ENCODE measurements around the gene MRPL16. TPM values are rescaled to one million over a fixed set of nuclear protein-coding genes. Genes with fewer than 3 reads are reported as not detected.

The MRPL16 gene
- total RNA-seq, 2 donors from 2014 or later, result 52.8 to 58.4 TPM

DNA sequence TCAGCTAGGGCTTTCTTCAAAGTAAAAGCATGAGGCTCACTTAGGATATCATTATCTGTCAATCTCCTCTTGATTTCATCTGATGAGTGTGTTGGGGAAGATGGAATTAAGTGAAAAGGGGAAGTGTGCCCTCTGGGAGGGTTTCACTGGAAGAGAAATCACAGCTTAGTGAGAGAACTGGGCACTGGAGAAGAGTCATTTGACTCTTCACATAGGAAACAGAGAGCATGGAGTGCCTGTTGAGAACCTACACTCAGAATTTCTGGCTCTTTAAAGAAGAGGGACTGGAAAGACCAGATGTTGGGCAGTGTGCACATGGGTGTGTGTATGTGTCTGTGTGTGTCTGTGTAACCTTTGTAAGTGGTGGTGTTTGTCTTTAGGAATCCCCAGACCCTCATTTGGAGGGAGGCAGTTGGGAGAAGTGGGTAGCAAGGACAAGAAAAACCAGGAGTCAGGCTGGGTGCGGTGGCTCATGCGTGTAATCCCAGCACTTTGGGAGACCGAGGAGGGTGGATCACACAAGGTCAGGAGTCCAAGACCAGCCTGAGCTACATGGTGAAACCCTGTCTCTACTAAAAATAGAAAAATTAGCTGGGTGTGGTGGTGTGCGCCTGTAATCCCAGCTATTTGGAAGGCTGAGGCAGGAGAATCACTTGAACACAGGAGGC is 45.4 kb downstream of the MRPL16 start:
- 90 to 100% methylated on average over 1 to 4 of the region's 4 CpGs for WGBS, 2 experiments (ENCODE audit: insufficient coverage in 1 of 2, insufficient read length in 1 of 2)
- no peak overlapping the region for H3K27ac Mint-ChIP-seq
- Histone ChIP-seq H3K27me3 (ENCODE audit: control insufficient read depth, insufficient read depth, low read length, poor library complexity, severe bottlenecking) (no peaks in the 10 kb centered on the region), H3K4me3 (ENCODE audit: low read length) (no peak overlapping the region), H3K27ac (ENCODE audit: low read depth, low read length) (no peak overlapping the region), H3K9ac (ENCODE audit: extremely low read depth, low read length, poor library complexity, severe bottlenecking) (no peak overlapping the region), H3K9me3 (ENCODE audit: control insufficient read depth, low read length) (no peaks in the 10 kb centered on the region), H3K36me3 (ENCODE audit: control insufficient read depth, insufficient read depth, low read length) (peaks cover 22% of the 10 kb centered on the region), H3K4me1 (ENCODE audit: control insufficient read depth, insufficient read depth, low read length) (peaks cover 11% of the 10 kb centered on the region)
- no peak for DNase-seq
- H3K4me3 Mint-ChIP-seq, result no peak overlapping the region
- peaks cover 31% of the 10 kb centered on the region for H3K4me1 Mint-ChIP-seq
- TF ChIP-seq, protein P1, sequence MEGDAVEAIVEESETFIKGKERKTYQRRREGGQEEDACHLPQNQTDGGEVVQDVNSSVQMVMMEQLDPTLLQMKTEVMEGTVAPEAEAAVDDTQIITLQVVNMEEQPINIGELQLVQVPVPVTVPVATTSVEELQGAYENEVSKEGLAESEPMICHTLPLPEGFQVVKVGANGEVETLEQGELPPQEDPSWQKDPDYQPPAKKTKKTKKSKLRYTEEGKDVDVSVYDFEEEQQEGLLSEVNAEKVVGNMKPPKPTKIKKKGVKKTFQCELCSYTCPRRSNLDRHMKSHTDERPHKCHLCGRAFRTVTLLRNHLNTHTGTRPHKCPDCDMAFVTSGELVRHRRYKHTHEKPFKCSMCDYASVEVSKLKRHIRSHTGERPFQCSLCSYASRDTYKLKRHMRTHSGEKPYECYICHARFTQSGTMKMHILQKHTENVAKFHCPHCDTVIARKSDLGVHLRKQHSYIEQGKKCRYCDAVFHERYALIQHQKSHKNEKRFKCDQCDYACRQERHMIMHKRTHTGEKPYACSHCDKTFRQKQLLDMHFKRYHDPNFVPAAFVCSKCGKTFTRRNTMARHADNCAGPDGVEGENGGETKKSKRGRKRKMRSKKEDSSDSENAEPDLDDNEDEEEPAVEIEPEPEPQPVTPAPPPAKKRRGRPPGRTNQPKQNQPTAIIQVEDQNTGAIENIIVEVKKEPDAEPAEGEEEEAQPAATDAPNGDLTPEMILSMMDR (conservative IDR thresholded peaks at IDR 0.05), result no peak
- H3K27me3 Mint-ChIP-seq (ENCODE audit: insufficient read depth), result no peaks in the 10 kb centered on the region
- H3K36me3 Mint-ChIP-seq (ENCODE audit: low read depth), result peaks cover 23% of the 10 kb centered on the region
- H3K9me3 Mint-ChIP-seq, result no peaks in the 10 kb centered on the region

DNA sequence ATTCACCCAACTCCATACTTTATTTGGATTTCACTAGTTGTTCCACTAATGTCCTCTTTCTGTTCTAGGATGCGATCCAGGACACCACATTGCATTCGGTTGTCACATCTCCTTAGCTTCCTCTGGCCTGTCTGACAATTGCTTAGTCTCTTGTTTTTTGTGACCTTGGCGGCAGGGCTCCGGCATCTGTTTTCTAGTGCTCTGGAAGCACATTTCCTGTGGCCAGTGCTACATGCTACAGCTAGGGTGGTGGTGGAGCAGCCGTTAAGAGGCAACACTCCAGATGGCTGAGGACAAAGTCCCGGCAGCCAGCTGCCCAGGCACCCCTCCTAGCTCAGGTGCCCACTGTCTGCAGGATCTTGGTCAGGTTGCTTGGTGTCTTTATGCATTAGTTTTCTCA is 48.6 kb downstream of the MRPL16 start:
- Mint-ChIP-seq H3K27me3 (ENCODE audit: insufficient read depth) (no peaks in the 10 kb centered on the region), H3K4me1 (peaks cover 53% of the 10 kb centered on the region), H3K36me3 (ENCODE audit: low read depth) (peaks cover 35% of the 10 kb centered on the region), H3K4me3 (no peak overlapping the region), H3K9me3 (no peaks in the 10 kb centered on the region), H3K27ac (no peak overlapping the region)
- TF ChIP-seq, protein P1 (conservative IDR thresholded peaks at IDR 0.05), result no peak
- Histone ChIP-seq H3K9me3 (ENCODE audit: control insufficient read depth, low read length) (no peaks in the 10 kb centered on the region), H3K27ac (ENCODE audit: low read depth, low read length) (no peak overlapping the region), H3K4me1 (ENCODE audit: control insufficient read depth, insufficient read depth, low read length) (peaks cover 19% of the 10 kb centered on the region), H3K4me3 (ENCODE audit: low read length) (no peak overlapping the region), H3K9ac (ENCODE audit: extremely low read depth, low read length, poor library complexity, severe bottlenecking) (no peak overlapping the region), H3K36me3 (ENCODE audit: control insufficient read depth, insufficient read depth, low read length) (peaks cover 32% of the 10 kb centered on the region), H3K27me3 (ENCODE audit: control insufficient read depth, insufficient read depth, low read length, poor library complexity, severe bottlenecking) (no peaks in the 10 kb centered on the region)
- DNase-seq, result no peak
- 93 to 94% methylated on average over 5 to 6 of the region's 6 CpGs for WGBS, 2 experiments (ENCODE audit: insufficient coverage in 1 of 2, insufficient read length in 1 of 2)

DNA sequence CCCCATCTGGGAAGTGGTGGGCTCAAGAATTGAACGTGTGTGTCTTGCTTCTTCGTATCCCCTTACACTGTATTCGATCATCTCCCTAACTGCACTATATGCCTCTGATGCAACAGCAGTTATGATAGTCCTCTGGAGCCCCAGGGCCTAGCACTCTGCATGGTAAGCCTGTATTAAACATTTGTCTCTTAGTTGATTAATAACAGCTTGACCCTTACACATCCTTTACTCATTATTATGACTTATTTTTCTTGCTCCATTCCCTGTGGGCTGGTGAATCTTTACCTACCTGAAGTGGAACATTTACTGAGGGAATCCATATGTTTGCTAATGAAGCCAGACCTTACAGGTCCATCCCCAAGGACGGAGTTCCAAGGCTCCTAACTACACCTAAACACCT is 49.8 kb downstream of the MRPL16 start:
- no peaks in the 10 kb centered on the region for H3K9me3 Mint-ChIP-seq
- Histone ChIP-seq H3K4me3 (ENCODE audit: low read length) (no peak overlapping the region), H3K4me1 (ENCODE audit: control insufficient read depth, insufficient read depth, low read length) (peaks cover 14% of the 10 kb centered on the region), H3K9ac (ENCODE audit: extremely low read depth, low read length, poor library complexity, severe bottlenecking) (no peak overlapping the region), H3K36me3 (ENCODE audit: control insufficient read depth, insufficient read depth, low read length) (peaks cover 32% of the 10 kb centered on the region), H3K9me3 (ENCODE audit: control insufficient read depth, low read length) (no peaks in the 10 kb centered on the region), H3K27ac (ENCODE audit: low read depth, low read length) (no peak overlapping the region), H3K27me3 (ENCODE audit: control insufficient read depth, insufficient read depth, low read length, poor library complexity, severe bottlenecking) (no peaks in the 10 kb centered on the region)
- TF ChIP-seq, protein P1 (conservative IDR thresholded peaks at IDR 0.05), result no peak
- no peak for DNase-seq
- 92% methylated on average over 4 of the region's 4 CpGs; no CpG with 5 or more reads in 1 of the 2 experiments for WGBS, 2 experiments (ENCODE audit: insufficient coverage in 1 of 2, insufficient read length in 1 of 2)
- no peak overlapping the region for H3K4me3 Mint-ChIP-seq
- H3K27ac Mint-ChIP-seq, result no peak overlapping the region
- no peaks in the 10 kb centered on the region for H3K27me3 Mint-ChIP-seq (ENCODE audit: insufficient read depth)
- peaks cover 52% of the 10 kb centered on the region for H3K4me1 Mint-ChIP-seq
- peaks cover 37% of the 10 kb centered on the region for H3K36me3 Mint-ChIP-seq (ENCODE audit: low read depth)
